ENCODE data around the gene KPNA6.
"Not testable (repeated sequence)": the region's sequence is repeated elsewhere in the genome, so short reads cannot be mapped to it uniquely, and the experiment has no call there.

Gene KPNA6
- 101 to 135 reads per million in 2 donors for total RNA-seq

- DNase-seq: peak; percentile 86
These were observed at the start of gene KPNA6 for GRCh38 chr1:32107742-32108661. TSS of gene KPNA6 (plus strand) at chr1:32108056. CDS start at chr1:32108131, 75 bp downstream.

- DNase-seq: no peak
These were observed 46.9 kb upstream of the KPNA6 start for GRCh38 chr1:32060914-32061313.

GRCh38 chr1:32062867-32063230 lies 45.0 kb upstream of the KPNA6 start:
- no peak for DNase-seq

- DNase-seq: no peak
These were observed 44.6 kb upstream of the KPNA6 start for GRCh38 chr1:32063261-32063681.

GRCh38 chr1:32065613-32066488 lies 42.0 kb upstream of the KPNA6 start:
- not testable (repeated sequence) for DNase-seq

GRCh38 chr1:32066489-32066873 lies 41.4 kb upstream of the KPNA6 start:
- DNase-seq: no peak

- no peak for DNase-seq
These were observed 38.8 kb upstream of the KPNA6 start for GRCh38 chr1:32068957-32069588.

- no peak for DNase-seq
These were observed 35.9 kb upstream of the KPNA6 start for GRCh38 chr1:32071758-32072621.

- DNase-seq: peak; percentile 91
These were observed 35.1 kb upstream of the KPNA6 start, which contains the start of gene TMEM39B for GRCh38 chr1:32072622-32073298. TSS of gene TMEM39B (plus strand) at chr1:32072939. CDS start at chr1:32073048, 109 bp downstream.

- no peak for DNase-seq
These were observed 34.3 kb upstream of the KPNA6 start for GRCh38 chr1:32073299-32074229.

- no peak for DNase-seq
These were observed 33.0 kb upstream of the KPNA6 start for GRCh38 chr1:32074841-32075240.

- DNase-seq: no peak
These were observed 30.4 kb upstream of the KPNA6 start for GRCh38 chr1:32077451-32077850.

GRCh38 chr1:32082022-32082421 lies 25.8 kb upstream of the KPNA6 start:
- DNase-seq: no peak

- DNase-seq: not testable (repeated sequence)
These were observed 21.5 kb upstream of the KPNA6 start for GRCh38 chr1:32086381-32086780.

- no peak for DNase-seq
These were observed 16.7 kb upstream of the KPNA6 start for GRCh38 chr1:32091176-32091575.

- no peak for DNase-seq
These were observed 16.3 kb upstream of the KPNA6 start for GRCh38 chr1:32091591-32091990.

- no peak for DNase-seq
These were observed 12.9 kb upstream of the KPNA6 start for GRCh38 chr1:32094746-32095521.

GRCh38 chr1:32099426-32099825 lies 8.4 kb upstream of the KPNA6 start:
- DNase-seq: no peak

- DNase-seq: no peak
These were observed 7.5 kb upstream of the KPNA6 start for GRCh38 chr1:32100359-32100758.
